HEK293 (cell line): ENCODE data around the gene GNG12.

ENCODE experiments used
- GLIS1 ChIP-seq: fragments of 450-650 bp; formaldehyde crosslinking; IDR thresholded peaks from 2 replicates; pipeline ENCODE4 v1.5.1; 2016; ENCODE audit warnings: missing biosample characterization, missing genetic modification characterization
- GLIS2 ChIP-seq: fragments of 450-650 bp; formaldehyde crosslinking; IDR thresholded peaks from 2 replicates; pipeline ENCODE4 v1.5.1; 2016; ENCODE audit warnings: missing biosample characterization, missing genetic modification characterization
- KLF8 ChIP-seq: fragments of 450-650 bp; formaldehyde crosslinking; IDR thresholded peaks from 2 replicates; pipeline ENCODE4 v1.5.1; 2016; ENCODE audit warnings: missing biosample characterization, missing genetic modification characterization
- MZF1 ChIP-seq: fragments of 450-650 bp; formaldehyde crosslinking; IDR thresholded peaks from 2 replicates; pipeline ENCODE4 v1.5.1; 2017; ENCODE audit warnings: missing biosample characterization, missing genetic modification characterization, borderline replicate concordance
- SCRT2 ChIP-seq: fragments of 450-650 bp; formaldehyde crosslinking; IDR thresholded peaks from 2 replicates; pipeline ENCODE4 v1.5.1; 2016; ENCODE audit warnings: missing biosample characterization, missing genetic modification characterization
- TRIM28 ChIP-seq: IDR thresholded peaks from 2 replicates; pipeline ENCODE4 v1.6.1; 2011; ENCODE audit warnings: low read length, control low read depth, borderline replicate concordance
- TSHZ1 ChIP-seq: fragments of 450-650 bp; formaldehyde crosslinking; IDR thresholded peaks from 2 replicates; pipeline ENCODE4 v1.5.1; 2016; ENCODE audit warnings: missing biosample characterization, missing genetic modification characterization, borderline replicate concordance
- YY1 ChIP-seq: fragments of 450-650 bp; formaldehyde crosslinking; IDR thresholded peaks from 2 replicates; pipeline ENCODE4 v1.5.1; 2018; ENCODE audit warnings: missing biosample characterization, missing genetic modification characterization
- YY2 ChIP-seq: fragments of 450-650 bp; formaldehyde crosslinking; IDR thresholded peaks from 2 replicates; pipeline ENCODE4 v1.5.1; 2016; ENCODE audit warnings: missing biosample characterization, missing genetic modification characterization
- ZBTB48 ChIP-seq: fragments of 450-650 bp; formaldehyde crosslinking; IDR thresholded peaks from 2 replicates; pipeline ENCODE4 v1.5.1; 2016; ENCODE audit warnings: missing biosample characterization, missing genetic modification characterization
- ZIC2 ChIP-seq: fragments of 450-650 bp; formaldehyde crosslinking; IDR thresholded peaks from 2 replicates; pipeline ENCODE4 v1.5.1; 2016; ENCODE audit warnings: missing biosample characterization, missing genetic modification characterization
- ZNF114 ChIP-seq: fragments of 450-650 bp; formaldehyde crosslinking; IDR thresholded peaks from 2 replicates; pipeline ENCODE4 v1.5.0; 2017; ENCODE audit warnings: missing biosample characterization, missing genetic modification characterization
- ZNF121 ChIP-seq: fragments of 450-650 bp; formaldehyde crosslinking; IDR thresholded peaks from 2 replicates; pipeline ENCODE4 v1.5.1; 2016; ENCODE audit warnings: missing biosample characterization, missing genetic modification characterization
- ZNF133 ChIP-seq: fragments of 450-650 bp; formaldehyde crosslinking; IDR thresholded peaks from 2 replicates; pipeline ENCODE4 v1.5.1; 2016; ENCODE audit warnings: missing biosample characterization, missing genetic modification characterization
- ZNF174 ChIP-seq: fragments of 450-650 bp; formaldehyde crosslinking; IDR thresholded peaks from 2 replicates; pipeline ENCODE4 v1.5.0; 2017; ENCODE audit warnings: missing biosample characterization, mild to moderate bottlenecking, missing genetic modification characterization
- ZNF175 ChIP-seq: fragments of 450-650 bp; formaldehyde crosslinking; IDR thresholded peaks from 2 replicates; pipeline ENCODE4 v1.5.1; 2016; ENCODE audit warnings: missing biosample characterization, missing genetic modification characterization
- ZNF37A ChIP-seq: fragments of 450-650 bp; IDR thresholded peaks from 2 replicates; pipeline ENCODE4 v1.5.1; 2018; ENCODE audit warnings: missing biosample characterization, missing genetic modification characterization
- ZNF394 ChIP-seq: fragments of 450-650 bp; formaldehyde crosslinking; IDR thresholded peaks from 2 replicates; pipeline ENCODE4 v1.5.1; 2016; ENCODE audit warnings: missing biosample characterization, missing genetic modification characterization, mild to moderate bottlenecking, moderate library complexity, borderline replicate concordance
- ZNF423 ChIP-seq: fragments of 450-650 bp; formaldehyde crosslinking; IDR thresholded peaks from 2 replicates; pipeline ENCODE4 v1.5.1; 2016; ENCODE audit warnings: missing biosample characterization, missing genetic modification characterization
- ZNF426 ChIP-seq: fragments of 450-650 bp; formaldehyde crosslinking; IDR thresholded peaks from 2 replicates; pipeline ENCODE4 v1.5.1; 2017; ENCODE audit warnings: missing biosample characterization, missing genetic modification characterization, mild to moderate bottlenecking, inconsistent platforms, moderate library complexity
- ZNF48 ChIP-seq: fragments of 450-650 bp; formaldehyde crosslinking; IDR thresholded peaks from 2 replicates; pipeline ENCODE4 v1.5.1; 2016; ENCODE audit warnings: missing biosample characterization, missing genetic modification characterization
- ZNF488 ChIP-seq: fragments of 450-650 bp; formaldehyde crosslinking; IDR thresholded peaks from 2 replicates; pipeline ENCODE4 v1.5.1; 2016; ENCODE audit warnings: missing biosample characterization, missing genetic modification characterization
- ZNF544 ChIP-seq: fragments of 450-650 bp; formaldehyde crosslinking; IDR thresholded peaks from 2 replicates; pipeline ENCODE4 v1.5.0; 2017; ENCODE audit warnings: missing biosample characterization, missing genetic modification characterization
- ZNF670 ChIP-seq: fragments of 450-650 bp; formaldehyde crosslinking; IDR thresholded peaks from 2 replicates; pipeline ENCODE4 v1.5.1; 2016; ENCODE audit warnings: missing biosample characterization, missing genetic modification characterization, low read depth
- TF ChIP-seq, protein P1 (sequence below): IDR thresholded peaks from 2 replicates; pipeline ENCODE4 v1.6.1; 2011; ENCODE audit warnings: mild to moderate bottlenecking, low read depth, low read length, borderline replicate concordance
- TF ChIP-seq, protein P2 (sequence below): fragments of 450-650 bp; formaldehyde crosslinking; IDR thresholded peaks from 2 replicates; pipeline ENCODE4 v1.5.0; 2017; ENCODE audit warnings: missing biosample characterization, missing genetic modification characterization, borderline replicate concordance
- TF ChIP-seq, protein P3 (sequence below): fragments of 450-650 bp; formaldehyde crosslinking; IDR thresholded peaks from 2 replicates; pipeline ENCODE4 v1.5.1; 2016; ENCODE audit warnings: missing biosample characterization, missing genetic modification characterization
- TF ChIP-seq, protein P4 (sequence below): fragments of 450-650 bp; formaldehyde crosslinking; IDR thresholded peaks from 2 replicates; pipeline ENCODE4 v1.5.1; 2016; ENCODE audit warnings: missing biosample characterization, missing genetic modification characterization

The GNG12 gene

GRCh38 chr1:67834246-67834877 is 1.1 kb upstream of the GNG12 start (continued):
- TF ChIP-seq MZF1 (tag by site-specific recombination) = no peak
- TF ChIP-seq, protein P1, sequence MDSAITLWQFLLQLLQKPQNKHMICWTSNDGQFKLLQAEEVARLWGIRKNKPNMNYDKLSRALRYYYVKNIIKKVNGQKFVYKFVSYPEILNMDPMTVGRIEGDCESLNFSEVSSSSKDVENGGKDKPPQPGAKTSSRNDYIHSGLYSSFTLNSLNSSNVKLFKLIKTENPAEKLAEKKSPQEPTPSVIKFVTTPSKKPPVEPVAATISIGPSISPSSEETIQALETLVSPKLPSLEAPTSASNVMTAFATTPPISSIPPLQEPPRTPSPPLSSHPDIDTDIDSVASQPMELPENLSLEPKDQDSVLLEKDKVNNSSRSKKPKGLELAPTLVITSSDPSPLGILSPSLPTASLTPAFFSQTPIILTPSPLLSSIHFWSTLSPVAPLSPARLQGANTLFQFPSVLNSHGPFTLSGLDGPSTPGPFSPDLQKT = no peak
- TF ChIP-seq TRIM28 = no peak
- TF ChIP-seq, protein P2, sequence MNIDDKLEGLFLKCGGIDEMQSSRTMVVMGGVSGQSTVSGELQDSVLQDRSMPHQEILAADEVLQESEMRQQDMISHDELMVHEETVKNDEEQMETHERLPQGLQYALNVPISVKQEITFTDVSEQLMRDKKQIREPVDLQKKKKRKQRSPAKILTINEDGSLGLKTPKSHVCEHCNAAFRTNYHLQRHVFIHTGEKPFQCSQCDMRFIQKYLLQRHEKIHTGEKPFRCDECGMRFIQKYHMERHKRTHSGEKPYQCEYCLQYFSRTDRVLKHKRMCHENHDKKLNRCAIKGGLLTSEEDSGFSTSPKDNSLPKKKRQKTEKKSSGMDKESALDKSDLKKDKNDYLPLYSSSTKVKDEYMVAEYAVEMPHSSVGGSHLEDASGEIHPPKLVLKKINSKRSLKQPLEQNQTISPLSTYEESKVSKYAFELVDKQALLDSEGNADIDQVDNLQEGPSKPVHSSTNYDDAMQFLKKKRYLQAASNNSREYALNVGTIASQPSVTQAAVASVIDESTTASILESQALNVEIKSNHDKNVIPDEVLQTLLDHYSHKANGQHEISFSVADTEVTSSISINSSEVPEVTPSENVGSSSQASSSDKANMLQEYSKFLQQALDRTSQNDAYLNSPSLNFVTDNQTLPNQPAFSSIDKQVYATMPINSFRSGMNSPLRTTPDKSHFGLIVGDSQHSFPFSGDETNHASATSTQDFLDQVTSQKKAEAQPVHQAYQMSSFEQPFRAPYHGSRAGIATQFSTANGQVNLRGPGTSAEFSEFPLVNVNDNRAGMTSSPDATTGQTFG = no peak
- no peak for TF ChIP-seq GLIS1 (tag by site-specific recombination)
- no peak for TF ChIP-seq TSHZ1 (tag by site-specific recombination)
- TF ChIP-seq SCRT2 (tag by site-specific recombination) = no peak
- no peak for TF ChIP-seq ZNF174 (tag by site-specific recombination)
- TF ChIP-seq GLIS2 (tag by site-specific recombination) = no peak
- TF ChIP-seq ZBTB48 (tag by site-specific recombination) = peak; percentile 96
- no peak for TF ChIP-seq ZNF394 (tag by site-specific recombination)
- TF ChIP-seq ZNF544 (tag by site-specific recombination) = no peak
- TF ChIP-seq ZNF114 (tag by site-specific recombination) = no peak
- no peak for TF ChIP-seq ZNF48 (tag by site-specific recombination)
- no peak for TF ChIP-seq ZNF488 (tag by site-specific recombination)
- TF ChIP-seq ZNF670 (tag by site-specific recombination) = no peak
- TF ChIP-seq, protein P3, sequence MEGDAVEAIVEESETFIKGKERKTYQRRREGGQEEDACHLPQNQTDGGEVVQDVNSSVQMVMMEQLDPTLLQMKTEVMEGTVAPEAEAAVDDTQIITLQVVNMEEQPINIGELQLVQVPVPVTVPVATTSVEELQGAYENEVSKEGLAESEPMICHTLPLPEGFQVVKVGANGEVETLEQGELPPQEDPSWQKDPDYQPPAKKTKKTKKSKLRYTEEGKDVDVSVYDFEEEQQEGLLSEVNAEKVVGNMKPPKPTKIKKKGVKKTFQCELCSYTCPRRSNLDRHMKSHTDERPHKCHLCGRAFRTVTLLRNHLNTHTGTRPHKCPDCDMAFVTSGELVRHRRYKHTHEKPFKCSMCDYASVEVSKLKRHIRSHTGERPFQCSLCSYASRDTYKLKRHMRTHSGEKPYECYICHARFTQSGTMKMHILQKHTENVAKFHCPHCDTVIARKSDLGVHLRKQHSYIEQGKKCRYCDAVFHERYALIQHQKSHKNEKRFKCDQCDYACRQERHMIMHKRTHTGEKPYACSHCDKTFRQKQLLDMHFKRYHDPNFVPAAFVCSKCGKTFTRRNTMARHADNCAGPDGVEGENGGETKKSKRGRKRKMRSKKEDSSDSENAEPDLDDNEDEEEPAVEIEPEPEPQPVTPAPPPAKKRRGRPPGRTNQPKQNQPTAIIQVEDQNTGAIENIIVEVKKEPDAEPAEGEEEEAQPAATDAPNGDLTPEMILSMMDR (tag by site-specific recombination) = no peak
- no peak for TF ChIP-seq YY2 (tag by site-specific recombination)
- TF ChIP-seq ZNF37A (tag by site-specific recombination) = no peak
- no peak for TF ChIP-seq ZIC2 (tag by site-specific recombination)
- TF ChIP-seq ZNF426 (tag by site-specific recombination) = no peak
- 0 out of 2 replicates have a peak, but pooled peaks have one; percentile 38 for TF ChIP-seq ZNF423 (tag by site-specific recombination)
- peak; percentile 87 for TF ChIP-seq ZNF121
- TF ChIP-seq, protein P4, sequence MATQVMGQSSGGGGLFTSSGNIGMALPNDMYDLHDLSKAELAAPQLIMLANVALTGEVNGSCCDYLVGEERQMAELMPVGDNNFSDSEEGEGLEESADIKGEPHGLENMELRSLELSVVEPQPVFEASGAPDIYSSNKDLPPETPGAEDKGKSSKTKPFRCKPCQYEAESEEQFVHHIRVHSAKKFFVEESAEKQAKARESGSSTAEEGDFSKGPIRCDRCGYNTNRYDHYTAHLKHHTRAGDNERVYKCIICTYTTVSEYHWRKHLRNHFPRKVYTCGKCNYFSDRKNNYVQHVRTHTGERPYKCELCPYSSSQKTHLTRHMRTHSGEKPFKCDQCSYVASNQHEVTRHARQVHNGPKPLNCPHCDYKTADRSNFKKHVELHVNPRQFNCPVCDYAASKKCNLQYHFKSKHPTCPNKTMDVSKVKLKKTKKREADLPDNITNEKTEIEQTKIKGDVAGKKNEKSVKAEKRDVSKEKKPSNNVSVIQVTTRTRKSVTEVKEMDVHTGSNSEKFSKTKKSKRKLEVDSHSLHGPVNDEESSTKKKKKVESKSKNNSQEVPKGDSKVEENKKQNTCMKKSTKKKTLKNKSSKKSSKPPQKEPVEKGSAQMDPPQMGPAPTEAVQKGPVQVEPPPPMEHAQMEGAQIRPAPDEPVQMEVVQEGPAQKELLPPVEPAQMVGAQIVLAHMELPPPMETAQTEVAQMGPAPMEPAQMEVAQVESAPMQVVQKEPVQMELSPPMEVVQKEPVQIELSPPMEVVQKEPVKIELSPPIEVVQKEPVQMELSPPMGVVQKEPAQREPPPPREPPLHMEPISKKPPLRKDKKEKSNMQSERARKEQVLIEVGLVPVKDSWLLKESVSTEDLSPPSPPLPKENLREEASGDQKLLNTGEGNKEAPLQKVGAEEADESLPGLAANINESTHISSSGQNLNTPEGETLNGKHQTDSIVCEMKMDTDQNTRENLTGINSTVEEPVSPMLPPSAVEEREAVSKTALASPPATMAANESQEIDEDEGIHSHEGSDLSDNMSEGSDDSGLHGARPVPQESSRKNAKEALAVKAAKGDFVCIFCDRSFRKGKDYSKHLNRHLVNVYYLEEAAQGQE = no peak
- no peak for TF ChIP-seq ZNF175
- no peak for TF ChIP-seq YY1 (tag by site-specific recombination)
- no peak for TF ChIP-seq ZNF133 (tag by site-specific recombination)
- no peak for TF ChIP-seq KLF8
